Neural cell (in vitro differentiated cells): ENCODE measurements around the gene TARS3.

Source experiments
- CTCF ChIP-seq: fragments of 450-650 bp; IDR thresholded peaks from 2 replicates; pipeline ENCODE4 v1.5.1; 2014; ENCODE audit warnings: antibody characterized with exemption, mild to moderate bottlenecking, moderate library complexity; ENCODE audit not compliant: poor library complexity, severe bottlenecking
- EP300 ChIP-seq: fragments of 450-650 bp; conservative IDR thresholded peaks from 2 replicates; pipeline ENCODE4 v1.6.1; 2014; ENCODE audit warnings: antibody characterized with exemption, mild to moderate bottlenecking, moderate library complexity; ENCODE audit not compliant: poor library complexity, severe bottlenecking
- EZH2 ChIP-seq: fragments of 200-600, 300-800 bp; shearing (Covaris generic), sonication (generic); IDR thresholded peaks from 2 replicates; pipeline ENCODE4 v1.6.1; 2014; ENCODE audit warnings: antibody characterized with exemption, low read length, borderline replicate concordance, mild to moderate bottlenecking; ENCODE audit not compliant: insufficient read depth, poor library complexity, severe bottlenecking
- MXI1 ChIP-seq: fragments of 450-650 bp; conservative IDR thresholded peaks from 2 replicates; pipeline ENCODE4 v1.6.1; 2014; ENCODE audit warnings: antibody characterized with exemption, mild to moderate bottlenecking; ENCODE audit not compliant: poor library complexity, severe bottlenecking
- POLR2AphosphoS5 ChIP-seq: IDR thresholded peaks from 2 replicates; pipeline ENCODE4 v1.6.1; 2012
- RAD21 ChIP-seq: fragments of 450-650 bp; conservative IDR thresholded peaks from 2 replicates; pipeline ENCODE4 v1.6.1; 2014; ENCODE audit warnings: antibody characterized with exemption, mild to moderate bottlenecking, moderate library complexity
- REST ChIP-seq: IDR thresholded peaks from 2 replicates; pipeline ENCODE4 v1.6.1; 2012; ENCODE audit warnings: borderline replicate concordance
- SMC3 ChIP-seq: fragments of 450-650 bp; conservative IDR thresholded peaks from 2 replicates; pipeline ENCODE4 v1.6.1; 2014; ENCODE audit warnings: antibody characterized with exemption, mild to moderate bottlenecking, moderate library complexity; ENCODE audit not compliant: poor library complexity
- TAF1 ChIP-seq: IDR thresholded peaks from 2 replicates; pipeline ENCODE4 v1.6.1; 2012; ENCODE audit warnings: low read depth

GRCh38 chr15:101612676-101613075 lies 111.6 kb downstream of the TARS3 start:
- TF ChIP-seq POLR2AphosphoS5 (no peak), CTCF (no peak), REST (no peak), TAF1 (no peak), SMC3 (no peak), EZH2 (no peak), MXI1 (no peak), RAD21 (no peak), EP300 (no peak)
